ENCODE measurements around the gene STIM2.
"Not testable (repeated sequence)": the region's sequence is repeated elsewhere in the genome, so short reads cannot be mapped to it uniquely, and the experiment has no call there.

Gene STIM2

GRCh38 chr4:26953366-26953765 lies 92.7 kb downstream of the STIM2 start:
- no peak for DNase-seq (ENCODE audit: low spot score)

DNA sequence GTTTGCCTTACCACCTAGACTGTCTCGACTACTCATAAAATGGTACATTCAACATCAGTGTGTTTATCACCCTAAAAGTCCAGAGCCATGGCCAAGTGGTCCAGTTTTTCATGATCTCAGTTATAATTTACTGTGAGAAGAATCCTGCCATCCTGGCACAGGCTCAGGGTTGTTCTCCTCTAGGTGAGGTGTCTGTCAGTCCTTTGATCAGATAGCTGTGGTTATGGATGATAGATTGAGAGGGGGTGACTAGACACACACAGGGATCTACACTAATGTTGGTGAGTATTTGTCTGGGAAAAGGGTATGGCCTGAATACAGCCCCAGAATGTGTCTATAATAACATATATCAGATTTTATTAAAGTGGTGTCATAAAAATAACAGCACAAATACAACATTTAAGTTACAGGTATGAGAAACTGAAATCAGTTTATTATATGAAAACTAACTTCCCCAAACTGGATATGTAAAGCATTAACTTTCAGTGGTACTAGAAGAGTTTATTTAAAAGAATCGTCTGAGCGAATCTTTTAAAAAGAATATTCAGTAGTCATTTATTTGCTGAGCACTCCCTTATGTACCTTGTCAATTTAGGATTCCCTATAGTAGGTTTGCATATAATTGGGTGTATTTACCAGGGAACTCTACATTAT lies 93.3 kb downstream of the STIM2 start:
- no peak for DNase-seq (ENCODE audit: low spot score)

DNA sequence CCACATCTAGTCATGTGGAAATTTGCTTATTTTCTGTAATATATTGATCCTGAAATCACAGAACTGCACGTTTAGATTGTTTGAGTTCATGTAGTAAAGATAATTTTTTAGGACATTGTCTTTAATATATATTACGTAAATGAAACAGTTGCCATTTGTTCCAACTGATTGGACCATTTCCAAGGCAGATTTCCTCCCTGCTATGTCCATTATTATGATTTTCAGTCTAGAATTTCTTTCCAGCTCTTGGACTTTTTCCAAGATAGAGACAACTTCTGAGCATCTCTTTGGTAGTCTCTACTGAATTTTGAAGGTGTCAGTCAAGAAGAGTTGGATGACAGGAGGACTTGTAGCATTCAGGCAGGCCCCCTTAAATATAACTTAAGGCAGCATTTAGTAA lies 94.6 kb downstream of the STIM2 start:
- DNase-seq (ENCODE audit: low spot score), result no peak

- DNase-seq (ENCODE audit: low spot score), result no peak
Observed at GRCh38 chr4:26958925-26959653, 98.4 kb downstream of the STIM2 start.

- DNase-seq (ENCODE audit: low spot score), result no peak
Observed at GRCh38 chr4:26959654-26960047, 99.0 kb downstream of the STIM2 start.

DNA sequence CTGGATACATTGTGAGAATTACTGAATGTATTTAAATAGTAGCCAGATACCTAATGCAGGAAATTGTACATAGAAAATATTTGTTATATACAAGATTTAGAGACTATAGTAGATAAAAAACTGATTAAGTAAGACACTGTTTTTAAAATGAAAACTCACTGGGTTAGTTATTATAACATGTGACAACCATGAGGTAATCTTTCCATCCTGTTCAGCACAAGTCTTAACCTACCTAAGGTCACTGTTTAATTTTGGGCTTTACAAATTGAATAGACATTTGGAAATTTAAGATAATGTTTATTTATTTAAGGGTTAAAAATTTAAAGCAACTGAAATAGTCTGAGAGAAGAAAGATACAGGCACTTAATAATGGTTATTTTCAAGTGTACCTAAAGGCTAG lies 102.1 kb downstream of the STIM2 start:
- no peak for DNase-seq (ENCODE audit: low spot score)

GRCh38 chr4:26964512-26964911 lies 103.9 kb downstream of the STIM2 start:
- no peak for DNase-seq (ENCODE audit: low spot score)

- DNase-seq (ENCODE audit: low spot score), result no peak
Observed at GRCh38 chr4:26964994-26965393, 104.4 kb downstream of the STIM2 start.

GRCh38 chr4:26975464-26976181 lies 115.0 kb downstream of the STIM2 start:
- DNase-seq (ENCODE audit: low spot score), result not testable (repeated sequence)

DNA sequence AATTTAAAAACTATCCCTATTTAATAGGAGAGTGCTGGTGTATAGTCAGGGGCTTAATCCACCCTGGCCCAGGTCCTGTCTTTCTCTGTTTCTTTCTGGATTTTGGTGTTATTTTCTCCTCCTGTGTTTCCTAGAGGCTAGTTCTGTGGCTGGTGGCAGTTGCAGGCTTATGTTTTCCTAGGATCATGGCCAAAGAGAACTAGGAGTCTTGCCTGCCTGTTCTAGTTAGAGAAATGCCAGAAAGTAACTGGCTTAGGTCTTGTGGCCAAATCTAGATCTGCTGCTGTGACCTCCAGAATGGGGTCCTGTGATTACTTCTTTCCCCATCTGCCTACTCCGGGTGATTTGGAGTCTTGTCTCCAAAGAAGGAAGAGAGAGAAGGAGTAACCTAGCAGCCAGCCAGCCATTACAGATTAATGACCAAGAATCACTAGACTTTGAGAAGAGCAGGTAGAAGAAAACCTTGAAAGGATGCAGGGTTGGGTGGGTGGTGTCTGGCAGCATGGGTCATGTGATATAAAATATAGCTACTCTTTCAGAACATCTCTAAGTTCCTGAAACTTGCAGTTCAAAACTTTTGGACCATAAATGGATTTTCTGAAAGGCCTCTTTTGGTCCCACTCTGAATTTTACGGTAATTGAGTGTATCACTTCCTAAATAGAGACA lies 117.9 kb downstream of the STIM2 start:
- DNase-seq (ENCODE audit: low spot score), result no peak

GRCh38 chr4:26984896-26985295 lies 124.3 kb downstream of the STIM2 start:
- no peak for DNase-seq (ENCODE audit: low spot score)

- DNase-seq (ENCODE audit: low spot score), result no peak
Observed at GRCh38 chr4:26985873-26986272, 125.2 kb downstream of the STIM2 start.

GRCh38 chr4:26987191-26987590 lies 126.5 kb downstream of the STIM2 start:
- DNase-seq (ENCODE audit: low spot score), result no peak

DNA sequence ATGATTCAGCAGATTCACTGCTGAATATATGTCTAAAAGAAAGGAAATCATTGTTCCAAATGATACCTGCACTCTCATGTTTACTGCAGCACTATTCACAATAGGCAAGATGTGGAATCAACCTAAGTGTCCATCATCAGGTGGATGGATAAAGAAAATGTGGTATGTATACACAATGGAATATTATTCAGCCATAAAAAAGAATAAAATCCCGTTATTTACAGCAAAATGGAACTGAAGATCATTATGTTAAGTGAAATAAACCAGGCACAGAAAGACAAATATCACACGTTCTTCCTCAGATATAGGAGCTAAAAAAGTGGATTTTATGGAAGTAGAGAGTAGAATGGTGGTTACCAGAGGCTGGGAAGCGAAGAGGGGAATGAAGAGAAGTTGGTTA lies 130.4 kb downstream of the STIM2 start:
- no peak for DNase-seq (ENCODE audit: low spot score)

DNA sequence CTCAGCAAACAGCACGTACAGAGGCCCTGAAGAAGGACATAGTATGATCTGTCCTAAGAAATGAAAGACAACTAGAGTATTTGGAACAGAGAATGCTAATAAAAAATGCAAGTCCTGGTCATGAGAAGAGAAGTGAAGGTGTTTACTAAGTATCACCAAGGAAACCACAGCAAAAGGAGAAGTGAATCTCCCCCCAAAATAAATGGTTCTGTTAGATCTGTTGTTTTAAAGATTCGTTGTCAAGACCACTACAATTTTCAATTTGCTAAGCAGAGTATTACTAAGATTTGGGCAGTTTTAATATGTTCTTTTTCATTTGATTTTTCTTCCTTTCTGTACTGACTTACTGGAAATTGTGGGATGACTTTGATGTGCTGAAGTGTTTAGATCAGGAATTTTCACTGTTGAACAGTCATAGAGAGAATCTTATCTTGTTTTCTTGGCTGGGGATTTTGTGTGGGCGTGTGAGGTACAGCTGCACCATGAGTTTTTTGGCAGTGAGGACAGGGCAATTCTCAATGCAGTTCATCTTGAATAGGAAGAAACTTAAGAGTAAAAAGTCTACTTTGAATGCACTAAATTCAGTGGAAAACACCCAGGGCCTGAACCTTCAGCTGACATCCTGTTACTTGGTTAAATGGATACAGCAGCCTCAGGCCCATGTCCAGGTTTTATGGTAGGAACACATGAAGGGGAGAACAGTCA lies 132.2 kb downstream of the STIM2 start:
- peak; percentile 79 for DNase-seq (ENCODE audit: low spot score)

DNA sequence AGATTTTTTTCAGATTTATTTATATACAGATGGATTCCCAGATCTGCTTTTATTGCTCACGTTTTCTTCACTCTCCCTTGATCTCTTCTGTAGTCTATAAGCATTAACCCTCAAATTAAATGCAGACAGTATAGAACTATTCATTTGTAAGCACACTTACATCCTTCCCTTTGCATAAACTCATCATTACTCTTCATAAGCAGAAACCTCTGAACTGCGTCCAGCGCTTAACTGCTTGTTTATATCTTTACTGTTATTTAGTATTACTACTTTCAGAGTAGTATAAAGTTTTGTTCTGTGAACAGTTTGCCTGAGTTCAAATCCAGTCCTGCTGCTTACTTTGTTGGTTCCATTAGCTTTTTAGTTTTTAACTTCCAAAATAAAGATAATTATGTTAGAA lies 132.9 kb downstream of the STIM2 start:
- DNase-seq (ENCODE audit: low spot score), result no peak

- no peak for DNase-seq (ENCODE audit: low spot score)
Observed at GRCh38 chr4:26993967-26994366, 133.3 kb downstream of the STIM2 start.

DNA sequence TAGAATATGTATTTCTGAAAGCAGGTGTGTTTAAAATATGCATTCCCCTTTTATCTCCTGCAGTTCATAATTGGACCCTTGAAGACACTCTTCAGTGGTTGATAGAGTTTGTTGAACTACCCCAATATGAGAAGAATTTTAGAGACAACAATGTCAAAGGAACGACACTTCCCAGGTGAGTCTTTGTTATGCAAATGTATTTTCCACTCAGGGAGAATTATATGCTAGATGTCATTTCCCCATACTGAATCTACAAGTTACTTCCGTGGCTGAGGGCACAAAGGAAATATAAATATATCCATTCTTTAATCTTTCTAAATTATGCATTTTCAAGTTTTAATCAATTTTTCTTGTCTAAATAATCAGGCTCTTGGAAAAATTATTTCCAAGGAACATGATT lies 134.7 kb downstream of the STIM2 start:
- DNase-seq (ENCODE audit: low spot score), result no peak

DNA sequence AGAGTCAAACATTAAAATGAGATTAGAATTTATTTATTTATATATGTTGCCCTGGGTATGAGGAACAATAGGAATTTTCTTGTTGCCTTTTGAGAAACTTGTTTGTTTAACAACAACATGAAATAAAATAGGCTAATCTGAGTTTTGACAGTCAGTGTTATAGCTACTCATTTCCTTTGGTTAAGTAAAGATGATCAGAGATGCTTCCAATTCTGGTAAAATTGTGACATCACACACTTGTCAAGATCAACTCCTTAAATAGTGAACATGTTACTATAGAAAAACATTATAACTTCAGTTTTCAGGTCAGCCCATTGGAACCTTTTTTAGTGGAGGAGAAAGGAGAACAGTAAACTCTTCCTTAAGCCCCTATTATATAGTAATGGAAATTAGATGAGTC lies 136.1 kb downstream of the STIM2 start:
- DNase-seq (ENCODE audit: low spot score), result no peak

- no peak for DNase-seq (ENCODE audit: low spot score)
Observed at GRCh38 chr4:26999689-27000088, 139.0 kb downstream of the STIM2 start.

DNA sequence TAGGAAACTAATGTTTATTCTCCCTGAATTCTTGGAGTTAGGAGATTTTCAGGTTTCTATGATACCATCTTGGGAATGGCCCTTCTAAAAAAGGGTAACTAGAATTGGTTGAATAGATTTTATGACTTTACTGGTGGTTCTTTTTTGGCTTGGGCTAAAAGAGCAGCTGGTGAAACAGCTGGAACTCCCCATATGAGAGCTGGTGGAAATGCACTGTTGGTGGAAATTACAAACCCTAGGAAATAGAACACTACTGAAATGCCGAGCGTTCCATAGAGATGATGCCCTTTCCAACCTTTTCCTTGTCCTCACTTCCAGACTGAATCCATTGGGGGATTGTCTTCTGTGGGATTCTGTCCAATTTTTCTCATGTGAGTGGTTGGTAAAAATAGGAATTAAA lies 139.5 kb downstream of the STIM2 start:
- no peak for DNase-seq (ENCODE audit: low spot score)

DNA sequence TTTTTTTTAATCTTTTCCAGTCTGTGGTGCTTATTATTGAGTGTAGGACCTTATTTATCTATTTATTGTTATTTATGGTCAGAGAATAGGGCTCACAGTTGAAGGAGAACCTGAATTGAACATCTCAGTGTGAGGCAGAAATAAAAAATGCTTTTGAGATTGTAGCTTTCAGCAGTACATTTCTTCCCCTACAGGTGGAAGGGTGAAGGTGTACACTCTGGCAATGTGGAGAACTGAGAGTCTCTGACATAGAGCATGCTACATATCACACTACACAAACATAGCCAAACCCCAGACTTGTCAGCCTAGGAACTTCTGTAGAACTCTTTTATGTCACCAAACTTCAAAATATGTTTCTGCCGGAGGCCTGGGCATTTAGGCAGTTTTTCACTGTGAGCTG lies 140.2 kb downstream of the STIM2 start:
- DNase-seq (ENCODE audit: low spot score), result no peak

Measured in pons (tissue), 1 donor.